ENCODE data around the gene SCAF8.

SCAF8 gene

DNA sequence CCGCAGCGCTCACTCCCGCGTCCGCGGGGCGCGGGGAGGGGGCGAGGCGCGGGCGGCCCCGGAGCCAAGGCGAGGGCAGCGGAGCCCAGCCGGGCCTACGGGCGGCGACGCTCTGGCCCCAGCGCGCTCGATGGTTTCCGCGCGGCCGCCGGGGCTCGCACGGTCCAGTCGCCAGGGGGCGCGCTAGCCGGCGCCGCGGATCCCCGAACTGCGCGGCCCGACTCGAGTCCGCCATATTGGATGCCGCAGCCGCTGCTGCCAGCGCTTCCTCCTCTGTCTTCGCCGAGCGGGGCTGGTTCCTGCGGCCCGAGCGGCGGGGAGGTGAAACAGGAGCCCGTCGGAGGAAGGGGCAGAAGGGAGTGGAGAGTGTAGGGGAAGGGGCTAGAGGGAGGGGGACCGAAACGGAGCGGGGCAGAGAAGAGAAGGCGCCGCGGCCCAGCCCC, at the start of gene SCAF8 (continued):
- TF ChIP-seq ZSCAN30 (tag by site-specific recombination; IDR thresholded peaks at IDR 0.05), result peak; percentile 53; the same call in 1 of the 2 replicates
- no peak for TF ChIP-seq ZNF843 (tag by site-specific recombination; IDR thresholded peaks at IDR 0.05)
- peak; percentile 72 for TF ChIP-seq KLF8 (tag by site-specific recombination; IDR thresholded peaks at IDR 0.05)
- peak; percentile 51; the same call in 1 of the 2 replicates for TF ChIP-seq ZNF561 (tag by site-specific recombination; IDR thresholded peaks at IDR 0.05; ENCODE audit: borderline replicate concordance)
- TF ChIP-seq IKZF3 (tag by site-specific recombination; IDR thresholded peaks at IDR 0.05), result no peak; the same call in 1 of the 2 replicates
- TF ChIP-seq, protein P1, sequence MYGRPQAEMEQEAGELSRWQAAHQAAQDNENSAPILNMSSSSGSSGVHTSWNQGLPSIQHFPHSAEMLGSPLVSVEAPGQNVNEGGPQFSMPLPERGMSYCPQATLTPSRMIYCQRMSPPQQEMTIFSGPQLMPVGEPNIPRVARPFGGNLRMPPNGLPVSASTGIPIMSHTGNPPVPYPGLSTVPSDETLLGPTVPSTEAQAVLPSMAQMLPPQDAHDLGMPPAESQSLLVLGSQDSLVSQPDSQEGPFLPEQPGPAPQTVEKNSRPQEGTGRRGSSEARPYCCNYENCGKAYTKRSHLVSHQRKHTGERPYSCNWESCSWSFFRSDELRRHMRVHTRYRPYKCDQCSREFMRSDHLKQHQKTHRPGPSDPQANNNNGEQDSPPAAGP (tag by site-specific recombination; IDR thresholded peaks at IDR 0.05), result 0 out of 2 replicates have a peak, but pooled peaks have one; percentile 30
- TF ChIP-seq ZNF558 (tag by site-specific recombination; IDR thresholded peaks at IDR 0.05), result no peak
- TF ChIP-seq, protein P2, sequence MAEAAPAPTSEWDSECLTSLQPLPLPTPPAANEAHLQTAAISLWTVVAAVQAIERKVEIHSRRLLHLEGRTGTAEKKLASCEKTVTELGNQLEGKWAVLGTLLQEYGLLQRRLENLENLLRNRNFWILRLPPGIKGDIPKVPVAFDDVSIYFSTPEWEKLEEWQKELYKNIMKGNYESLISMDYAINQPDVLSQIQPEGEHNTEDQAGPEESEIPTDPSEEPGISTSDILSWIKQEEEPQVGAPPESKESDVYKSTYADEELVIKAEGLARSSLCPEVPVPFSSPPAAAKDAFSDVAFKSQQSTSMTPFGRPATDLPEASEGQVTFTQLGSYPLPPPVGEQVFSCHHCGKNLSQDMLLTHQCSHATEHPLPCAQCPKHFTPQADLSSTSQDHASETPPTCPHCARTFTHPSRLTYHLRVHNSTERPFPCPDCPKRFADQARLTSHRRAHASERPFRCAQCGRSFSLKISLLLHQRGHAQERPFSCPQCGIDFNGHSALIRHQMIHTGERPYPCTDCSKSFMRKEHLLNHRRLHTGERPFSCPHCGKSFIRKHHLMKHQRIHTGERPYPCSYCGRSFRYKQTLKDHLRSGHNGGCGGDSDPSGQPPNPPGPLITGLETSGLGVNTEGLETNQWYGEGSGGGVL (tag by site-specific recombination; IDR thresholded peaks at IDR 0.05), result no peak
- no peak for TF ChIP-seq ZIC2 (tag by site-specific recombination; IDR thresholded peaks at IDR 0.05)
- TF ChIP-seq ZNF658 (tag by site-specific recombination; IDR thresholded peaks at IDR 0.05), result no peak
- no peak for TF ChIP-seq ZNF670 (tag by site-specific recombination; IDR thresholded peaks at IDR 0.05; ENCODE audit: low read depth)
- no peak; the same call in 1 of the 2 replicates for TF ChIP-seq ZNF629 (tag by site-specific recombination; IDR thresholded peaks at IDR 0.05)
- no peak for TF ChIP-seq ZNF366 (tag by site-specific recombination; conservative IDR thresholded peaks at IDR 0.05)
- TF ChIP-seq, protein P3, sequence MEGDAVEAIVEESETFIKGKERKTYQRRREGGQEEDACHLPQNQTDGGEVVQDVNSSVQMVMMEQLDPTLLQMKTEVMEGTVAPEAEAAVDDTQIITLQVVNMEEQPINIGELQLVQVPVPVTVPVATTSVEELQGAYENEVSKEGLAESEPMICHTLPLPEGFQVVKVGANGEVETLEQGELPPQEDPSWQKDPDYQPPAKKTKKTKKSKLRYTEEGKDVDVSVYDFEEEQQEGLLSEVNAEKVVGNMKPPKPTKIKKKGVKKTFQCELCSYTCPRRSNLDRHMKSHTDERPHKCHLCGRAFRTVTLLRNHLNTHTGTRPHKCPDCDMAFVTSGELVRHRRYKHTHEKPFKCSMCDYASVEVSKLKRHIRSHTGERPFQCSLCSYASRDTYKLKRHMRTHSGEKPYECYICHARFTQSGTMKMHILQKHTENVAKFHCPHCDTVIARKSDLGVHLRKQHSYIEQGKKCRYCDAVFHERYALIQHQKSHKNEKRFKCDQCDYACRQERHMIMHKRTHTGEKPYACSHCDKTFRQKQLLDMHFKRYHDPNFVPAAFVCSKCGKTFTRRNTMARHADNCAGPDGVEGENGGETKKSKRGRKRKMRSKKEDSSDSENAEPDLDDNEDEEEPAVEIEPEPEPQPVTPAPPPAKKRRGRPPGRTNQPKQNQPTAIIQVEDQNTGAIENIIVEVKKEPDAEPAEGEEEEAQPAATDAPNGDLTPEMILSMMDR (tag by site-specific recombination; IDR thresholded peaks at IDR 0.05), result peak; percentile 80
- no peak for TF ChIP-seq PRDM1 (tag by site-specific recombination; IDR thresholded peaks at IDR 0.05)
- TF ChIP-seq ZNF555 (tag by site-specific recombination; conservative IDR thresholded peaks at IDR 0.05), result no peak
- TF ChIP-seq SP2 (tag by site-specific recombination; IDR thresholded peaks at IDR 0.05), result no peak
- no peak for TF ChIP-seq ZNF202 (tag by site-specific recombination; IDR thresholded peaks at IDR 0.05; ENCODE audit: borderline replicate concordance)
- no peak for TF ChIP-seq ZNF585B (tag by site-specific recombination; IDR thresholded peaks at IDR 0.05)
- no peak for TF ChIP-seq ZNF624 (tag by site-specific recombination; IDR thresholded peaks at IDR 0.05)
- TF ChIP-seq ZNF16 (tag by site-specific recombination; IDR thresholded peaks at IDR 0.05; ENCODE audit: low read depth), result no peak
- TF ChIP-seq ZNF311 (tag by site-specific recombination; IDR thresholded peaks at IDR 0.05; ENCODE audit: borderline replicate concordance), result no peak
- TF ChIP-seq, protein P4, sequence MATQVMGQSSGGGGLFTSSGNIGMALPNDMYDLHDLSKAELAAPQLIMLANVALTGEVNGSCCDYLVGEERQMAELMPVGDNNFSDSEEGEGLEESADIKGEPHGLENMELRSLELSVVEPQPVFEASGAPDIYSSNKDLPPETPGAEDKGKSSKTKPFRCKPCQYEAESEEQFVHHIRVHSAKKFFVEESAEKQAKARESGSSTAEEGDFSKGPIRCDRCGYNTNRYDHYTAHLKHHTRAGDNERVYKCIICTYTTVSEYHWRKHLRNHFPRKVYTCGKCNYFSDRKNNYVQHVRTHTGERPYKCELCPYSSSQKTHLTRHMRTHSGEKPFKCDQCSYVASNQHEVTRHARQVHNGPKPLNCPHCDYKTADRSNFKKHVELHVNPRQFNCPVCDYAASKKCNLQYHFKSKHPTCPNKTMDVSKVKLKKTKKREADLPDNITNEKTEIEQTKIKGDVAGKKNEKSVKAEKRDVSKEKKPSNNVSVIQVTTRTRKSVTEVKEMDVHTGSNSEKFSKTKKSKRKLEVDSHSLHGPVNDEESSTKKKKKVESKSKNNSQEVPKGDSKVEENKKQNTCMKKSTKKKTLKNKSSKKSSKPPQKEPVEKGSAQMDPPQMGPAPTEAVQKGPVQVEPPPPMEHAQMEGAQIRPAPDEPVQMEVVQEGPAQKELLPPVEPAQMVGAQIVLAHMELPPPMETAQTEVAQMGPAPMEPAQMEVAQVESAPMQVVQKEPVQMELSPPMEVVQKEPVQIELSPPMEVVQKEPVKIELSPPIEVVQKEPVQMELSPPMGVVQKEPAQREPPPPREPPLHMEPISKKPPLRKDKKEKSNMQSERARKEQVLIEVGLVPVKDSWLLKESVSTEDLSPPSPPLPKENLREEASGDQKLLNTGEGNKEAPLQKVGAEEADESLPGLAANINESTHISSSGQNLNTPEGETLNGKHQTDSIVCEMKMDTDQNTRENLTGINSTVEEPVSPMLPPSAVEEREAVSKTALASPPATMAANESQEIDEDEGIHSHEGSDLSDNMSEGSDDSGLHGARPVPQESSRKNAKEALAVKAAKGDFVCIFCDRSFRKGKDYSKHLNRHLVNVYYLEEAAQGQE (tag by site-specific recombination; IDR thresholded peaks at IDR 0.05), result no peak; the same call in 1 of the 2 replicates
- TF ChIP-seq ZNF768 (tag by site-specific recombination; IDR thresholded peaks at IDR 0.05), result no peak
- TF ChIP-seq YY1 (tag by site-specific recombination; IDR thresholded peaks at IDR 0.05), result peak; percentile 66

Measured in HEK293 (cell line).